ENCODE data around the gene DDAH2.

The DDAH2 gene

GRCh38 chr6:31730631-31731086 is 1.6 kb upstream of the DDAH2 start:
- no peak for DNase-seq

GRCh38 chr6:31729979-31730630 is 1.0 kb upstream of the DDAH2 start:
- peak; percentile 56 for DNase-seq

- peak; percentile 71 for DNase-seq
These were observed 448 bp upstream of the DDAH2 start for GRCh38 chr6:31729515-31729978.

- no peak for DNase-seq
These were observed 1.1 kb downstream of the DDAH2 start for GRCh38 chr6:31727717-31728671.

- no peak for DNase-seq
These were observed 1.9 kb downstream of the DDAH2 start for GRCh38 chr6:31727034-31727716.

- DNase-seq: no peak
These were observed 3.4 kb downstream of the DDAH2 start for GRCh38 chr6:31725502-31726350.

- no peak for DNase-seq
These were observed 5.0 kb downstream of the DDAH2 start for GRCh38 chr6:31723980-31724691.

- no peak for DNase-seq
These were observed 5.7 kb downstream of the DDAH2 start, which contains the start of gene MPIG6B for GRCh38 chr6:31723245-31723979. Gene MPIG6B (plus strand): TSS chr6:31723373. CDS start chr6:31723384, 11 bp downstream.

GRCh38 chr6:31722173-31722572 is 6.9 kb downstream of the DDAH2 start:
- DNase-seq: no peak

GRCh38 chr6:31721351-31722020 is 7.6 kb downstream of the DDAH2 start, which contains the start of gene LY6G6C:
Gene LY6G6C (minus strand): TSS chr6:31721746. CDS start chr6:31721679, 67 bp downstream.
- DNase-seq: no peak

GRCh38 chr6:31720196-31720770 is 8.8 kb downstream of the DDAH2 start:
- DNase-seq: no peak

- DNase-seq: no peak
These were observed 10.1 kb downstream of the DDAH2 start for GRCh38 chr6:31719001-31719400.

- DNase-seq: no peak
These were observed 10.8 kb downstream of the DDAH2 start for GRCh38 chr6:31718265-31718664.

- no peak for DNase-seq
These were observed 11.4 kb downstream of the DDAH2 start for GRCh38 chr6:31717499-31718222.

GRCh38 chr6:31715022-31715958 is 13.8 kb downstream of the DDAH2 start, which contains the start of gene LY6G6D:
Gene LY6G6D (plus strand): TSS chr6:31715348. CDS start chr6:31715356, 8 bp downstream.
- no peak for DNase-seq

GRCh38 chr6:31713991-31714684 is 15.0 kb downstream of the DDAH2 start:
- no peak for DNase-seq

- DNase-seq: no peak
These were observed 15.6 kb downstream of the DDAH2 start for GRCh38 chr6:31713465-31713864.

Data from T-helper 9 cell (primary cell).